Measurements from ENCODE around the gene POLD1. TPM values are rescaled to one million over a fixed set of nuclear protein-coding genes. Genes with fewer than 3 reads are reported as not detected.

Gene POLD1
- total RNA-seq, 1 donor from 2014 or later, result 35.1 TPM

- no peak for ATAC-seq
- H3K4me3 ChIP-seq, result no peak overlapping the region
- H3K36me3 ChIP-seq, result no peaks in the 10 kb centered on the region
- intact Hi-C loops (cut with DNase I), result no loop called here
- no peak for DNase-seq
- H3K27me3 ChIP-seq (ENCODE audit: low read depth), result peaks cover 26% of the 10 kb centered on the region
- no peak for TF ChIP-seq CTCF (IDR thresholded peaks at IDR 0.05)
- H3K27ac ChIP-seq, result no peak overlapping the region
- H3K9me3 ChIP-seq, result no peaks in the 10 kb centered on the region
- no peaks in the 10 kb centered on the region for H3K4me1 ChIP-seq
Measured at GRCh38 chr19:50455992-50456391, 71.8 kb downstream of the POLD1 start.

- peaks cover 28% of the 10 kb centered on the region for H3K27me3 ChIP-seq (ENCODE audit: low read depth)
- H3K27ac ChIP-seq, result no peak overlapping the region
- TF ChIP-seq CTCF (IDR thresholded peaks at IDR 0.05), result no peak
- H3K9me3 ChIP-seq, result no peaks in the 10 kb centered on the region
- no peaks in the 10 kb centered on the region for H3K36me3 ChIP-seq
- ATAC-seq, result no peak
- no peak for DNase-seq
- no peak overlapping the region for H3K4me3 ChIP-seq
- intact Hi-C loops (cut with DNase I), result no loop called here
- H3K4me1 ChIP-seq, result no peaks in the 10 kb centered on the region
Measured at GRCh38 chr19:50457300-50457699, 73.2 kb downstream of the POLD1 start.

- peaks cover 28% of the 10 kb centered on the region for H3K27me3 ChIP-seq (ENCODE audit: low read depth)
Measured at GRCh38 chr19:50458396-50459066, 74.4 kb downstream of the POLD1 start.

GRCh38 chr19:50459067-50459456 is 74.9 kb downstream of the POLD1 start:
- H3K4me3 ChIP-seq, result no peak overlapping the region
- H3K4me1 ChIP-seq, result no peaks in the 10 kb centered on the region
- no peak for TF ChIP-seq CTCF (IDR thresholded peaks at IDR 0.05)
- H3K36me3 ChIP-seq, result no peaks in the 10 kb centered on the region
- H3K27ac ChIP-seq, result no peak overlapping the region
- intact Hi-C loops (cut with DNase I), result no loop called here
- ATAC-seq (no peak), DNase-seq (no peak)
- H3K27me3 ChIP-seq (ENCODE audit: low read depth), result peaks cover 28% of the 10 kb centered on the region
- H3K9me3 ChIP-seq, result no peaks in the 10 kb centered on the region

More at GRCh38 chr19:50458396-50459066, 74.4 kb downstream of the POLD1 start:
- H3K4me1 ChIP-seq, result no peaks in the 10 kb centered on the region
- DNase-seq, result no peak
- no peaks in the 10 kb centered on the region for H3K36me3 ChIP-seq
- H3K4me3 ChIP-seq, result no peak overlapping the region
- H3K9me3 ChIP-seq, result no peaks in the 10 kb centered on the region
- no peak overlapping the region for H3K27ac ChIP-seq
- TF ChIP-seq CTCF (IDR thresholded peaks at IDR 0.05), result no peak
- intact Hi-C loops (cut with DNase I), result no loop called here
- ATAC-seq, result no peak

GRCh38 chr19:50459638-50460037 is 75.5 kb downstream of the POLD1 start:
- Histone ChIP-seq H3K27me3 (ENCODE audit: low read depth) (peaks cover 28% of the 10 kb centered on the region), H3K27ac (no peak overlapping the region), H3K36me3 (no peaks in the 10 kb centered on the region), H3K9me3 (no peaks in the 10 kb centered on the region), H3K4me1 (no peaks in the 10 kb centered on the region), H3K4me3 (no peak overlapping the region)
- intact Hi-C loops (cut with DNase I), result no loop called here
- DNase-seq (no peak), ATAC-seq (no peak)
- TF ChIP-seq CTCF (IDR thresholded peaks at IDR 0.05), result no peak
